Measurements from ENCODE around the gene CAPN9.

CAPN9 gene

GRCh38 chr1:230791986-230792564, 44.9 kb downstream of the CAPN9 start:
- no peak for DNase-seq
- no peak overlapping the region for H3K4me3 ChIP-seq (ENCODE audit: low read depth, low read length)
- H3K9me3 ChIP-seq, result no peaks in the 10 kb centered on the region
- H3K36me3 ChIP-seq, result no peaks in the 10 kb centered on the region
- H3K4me1 ChIP-seq, result no peaks in the 10 kb centered on the region
- 0 out of 2 replicates have a peak, but pooled peaks cover 2% of the 10 kb centered on the region for H3K27me3 ChIP-seq
- no peak for TF ChIP-seq CTCF (IDR thresholded peaks at IDR 0.05; ENCODE audit: low read depth, low read length)

GRCh38 chr1:230792691-230793462, 45.7 kb downstream of the CAPN9 start:
- TF ChIP-seq CTCF (IDR thresholded peaks at IDR 0.05; ENCODE audit: low read depth, low read length), result no peak
- no peak for DNase-seq
- Histone ChIP-seq H3K36me3 (no peaks in the 10 kb centered on the region), H3K4me3 (ENCODE audit: low read depth, low read length) (no peak overlapping the region), H3K27me3 (0 out of 2 replicates have a peak, but pooled peaks cover 5% of the 10 kb centered on the region), H3K4me1 (no peaks in the 10 kb centered on the region), H3K9me3 (no peaks in the 10 kb centered on the region)

- DNase-seq, result no peak
- Histone ChIP-seq H3K27me3 (0 out of 2 replicates have a peak, but pooled peaks cover 5% of the 10 kb centered on the region), H3K4me3 (ENCODE audit: low read depth, low read length) (no peak overlapping the region), H3K36me3 (no peaks in the 10 kb centered on the region), H3K4me1 (no peaks in the 10 kb centered on the region), H3K9me3 (no peaks in the 10 kb centered on the region)
- TF ChIP-seq CTCF (IDR thresholded peaks at IDR 0.05; ENCODE audit: low read depth, low read length), result no peak
These were observed 46.2 kb downstream of the CAPN9 start for GRCh38 chr1:230793463-230793745.

DNA sequence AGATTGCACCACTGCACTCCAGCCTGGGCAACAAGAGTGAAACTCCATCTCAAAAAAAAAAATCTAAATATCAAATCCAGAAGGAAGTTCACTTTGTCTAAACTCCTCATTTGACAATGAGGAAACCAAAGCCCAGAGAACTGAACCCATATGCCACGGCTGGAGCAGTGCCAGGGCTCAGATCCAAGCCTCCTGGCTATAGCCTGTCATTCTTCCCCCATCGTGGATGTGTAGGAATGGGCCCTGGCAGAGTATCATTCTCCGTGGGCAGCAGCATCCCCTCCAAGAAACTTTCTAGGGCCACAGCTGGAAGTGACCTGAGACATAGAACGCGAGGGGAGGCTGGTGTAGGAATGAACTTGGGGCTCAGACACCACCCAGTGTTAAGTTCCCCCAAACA, 47.2 kb downstream of the CAPN9 start:
- Histone ChIP-seq H3K4me3 (ENCODE audit: low read depth, low read length) (no peak overlapping the region), H3K4me1 (no peaks in the 10 kb centered on the region), H3K9me3 (no peaks in the 10 kb centered on the region), H3K27me3 (0 out of 2 replicates have a peak, but pooled peaks cover 5% of the 10 kb centered on the region), H3K36me3 (no peaks in the 10 kb centered on the region)
- TF ChIP-seq CTCF (IDR thresholded peaks at IDR 0.05; ENCODE audit: low read depth, low read length), result no peak
- DNase-seq, result peak; percentile 27

GRCh38 chr1:230794871-230795605, 47.9 kb downstream of the CAPN9 start:
- Histone ChIP-seq H3K9me3 (no peaks in the 10 kb centered on the region), H3K27me3 (0 out of 2 replicates have a peak, but pooled peaks cover 5% of the 10 kb centered on the region), H3K4me1 (no peaks in the 10 kb centered on the region), H3K36me3 (no peaks in the 10 kb centered on the region), H3K4me3 (ENCODE audit: low read depth, low read length) (no peak overlapping the region)
- DNase-seq, result no peak
- no peak for TF ChIP-seq CTCF (IDR thresholded peaks at IDR 0.05; ENCODE audit: low read depth, low read length)
